SK-N-SH treated with all-trans-retinoic acid at 6 μM for 48 hours (cell line): ENCODE measurements around the gene SOX3.

Experiments used
- ATAC-seq: fragments of 200-7000 bp; cut with Tn5 transposase; 3 replicates; pipeline ENCODE4 v1.9.1; 2020; ENCODE audit warnings: mild to moderate bottlenecking, moderate library complexity
- ARNTL ChIP-seq: fragments of 450-650 bp; formaldehyde crosslinking; IDR thresholded peaks from 2 replicates; pipeline ENCODE4 v1.5.0; 2020; ENCODE audit warnings: low read depth, mild to moderate bottlenecking, moderate library complexity, borderline replicate concordance
- BACH2 ChIP-seq: fragments of 250-450 bp; sonication (Bioruptor Pico); IDR thresholded peaks from 2 replicates; pipeline ENCODE4 v1.9.0; 2021; ENCODE audit warnings: mild to moderate bottlenecking, borderline replicate concordance
- CSDC2 ChIP-seq: fragments of 250-450 bp; sonication (Bioruptor Pico); IDR thresholded peaks from 2 replicates; pipeline ENCODE4 v1.5.0; 2020; ENCODE audit warnings: mild to moderate bottlenecking, moderate library complexity
- CSRNP3 ChIP-seq: fragments of 250-450 bp; sonication (Bioruptor Pico); IDR thresholded peaks from 2 replicates; pipeline ENCODE4 v1.5.1; 2021; ENCODE audit warnings: mild to moderate bottlenecking, moderate library complexity
- ESRRG ChIP-seq: fragments of 250-450 bp; sonication (Bioruptor Pico); IDR thresholded peaks from 2 replicates; pipeline ENCODE4 v1.6.1; 2021; ENCODE audit warnings: mild to moderate bottlenecking
- GLIS3 ChIP-seq: fragments of 250-450 bp; sonication (Bioruptor Pico); IDR thresholded peaks from 2 replicates; pipeline ENCODE4 v1.5.0; 2020; ENCODE audit warnings: mild to moderate bottlenecking, moderate library complexity
- ISL1 ChIP-seq: fragments of 250-450 bp; sonication (Bioruptor Pico); IDR thresholded peaks from 2 replicates; pipeline ENCODE4 v2.1.2; 2022; ENCODE audit warnings: mild to moderate bottlenecking, moderate library complexity
- OSR1 ChIP-seq: fragments of 250-450 bp; sonication (Bioruptor Pico); IDR thresholded peaks from 2 replicates; pipeline ENCODE4 v1.8.0; 2022; ENCODE audit warnings: moderate library complexity, mild to moderate bottlenecking, inconsistent platforms
- POU6F1 ChIP-seq: fragments of 250-450 bp; sonication (Bioruptor Pico); IDR thresholded peaks from 2 replicates; pipeline ENCODE4 v1.8.0; 2021; ENCODE audit warnings: low read depth, mild to moderate bottlenecking, moderate library complexity, borderline replicate concordance
- RARB ChIP-seq: fragments of 250-450 bp; sonication (Bioruptor Pico); IDR thresholded peaks from 2 replicates; pipeline ENCODE4 v1.8.0; 2021; ENCODE audit warnings: mild to moderate bottlenecking, moderate library complexity
- SNAI2 ChIP-seq: fragments of 250-450 bp; sonication (Bioruptor Pico); IDR thresholded peaks from 2 replicates; pipeline ENCODE4 v1.5.0; 2020; ENCODE audit warnings: mild to moderate bottlenecking, moderate library complexity
- TCF4 ChIP-seq: fragments of 250-450 bp; sonication (Bioruptor Pico); IDR thresholded peaks from 2 replicates; pipeline ENCODE4 v1.8.0; 2021; ENCODE audit warnings: mild to moderate bottlenecking, moderate library complexity, borderline replicate concordance
- TOX ChIP-seq: fragments of 250-450 bp; sonication (Bioruptor Pico); IDR thresholded peaks from 2 replicates; pipeline ENCODE4 v1.8.0; 2021; ENCODE audit warnings: mild to moderate bottlenecking, moderate library complexity, borderline replicate concordance
- ZC3H10 ChIP-seq: fragments of 250-450 bp; sonication (Bioruptor Pico); IDR thresholded peaks from 2 replicates; pipeline ENCODE4 v1.5.1; 2021; ENCODE audit warnings: mild to moderate bottlenecking, moderate library complexity
- ZFP3 ChIP-seq: fragments of 250-450 bp; sonication (Bioruptor Pico); IDR thresholded peaks from 2 replicates; pipeline ENCODE4 v1.5.0; 2020; ENCODE audit warnings: mild to moderate bottlenecking, moderate library complexity
- ZFP30 ChIP-seq: fragments of 450-650 bp; formaldehyde crosslinking; IDR thresholded peaks from 2 replicates; pipeline ENCODE4 v1.5.0; 2022; ENCODE audit warnings: mild to moderate bottlenecking, moderate library complexity
- ZNF565 ChIP-seq: fragments of 450-650 bp; formaldehyde crosslinking; conservative IDR thresholded peaks from 2 replicates; pipeline ENCODE4 v1.5.0; 2020; ENCODE audit warnings: low read depth, mild to moderate bottlenecking, moderate library complexity
- ZNF8 ChIP-seq: fragments of 450-650 bp; formaldehyde crosslinking; IDR thresholded peaks from 2 replicates; pipeline ENCODE4 v1.5.0; 2020; ENCODE audit warnings: mild to moderate bottlenecking, moderate library complexity
- TF ChIP-seq, protein P1 (sequence below): fragments of 250-450 bp; sonication (Bioruptor Pico); IDR thresholded peaks from 2 replicates; pipeline ENCODE4 v1.5.0; 2020; ENCODE audit warnings: mild to moderate bottlenecking, moderate library complexity
- TF ChIP-seq, protein P2 (sequence below): fragments of 250-450 bp; sonication (Bioruptor Pico); IDR thresholded peaks from 2 replicates; pipeline ENCODE4 v1.5.1; 2020; ENCODE audit warnings: low read depth, mild to moderate bottlenecking, moderate library complexity
- TF ChIP-seq, protein P3 (sequence below): fragments of 250-450 bp; sonication (Bioruptor Pico); IDR thresholded peaks from 2 replicates; pipeline ENCODE4 v1.8.0; 2020; ENCODE audit warnings: mild to moderate bottlenecking, moderate library complexity, borderline replicate concordance

The SOX3 gene

GRCh38 chrX:140521393-140521792 lies 16.5 kb upstream of the SOX3 start:
- TF ChIP-seq TCF4 (CRISPR knock-in tag) (no peak), ISL1 (CRISPR knock-in tag) (no peak), ESRRG (CRISPR knock-in tag) (no peak), TOX (CRISPR knock-in tag) (no peak), POU6F1 (CRISPR knock-in tag) (no peak), CSDC2 (no peak), RARB (CRISPR knock-in tag) (no peak), ARNTL (no peak), ZFP3 (CRISPR knock-in tag) (no peak), OSR1 (no peak)
- TF ChIP-seq, protein P1, sequence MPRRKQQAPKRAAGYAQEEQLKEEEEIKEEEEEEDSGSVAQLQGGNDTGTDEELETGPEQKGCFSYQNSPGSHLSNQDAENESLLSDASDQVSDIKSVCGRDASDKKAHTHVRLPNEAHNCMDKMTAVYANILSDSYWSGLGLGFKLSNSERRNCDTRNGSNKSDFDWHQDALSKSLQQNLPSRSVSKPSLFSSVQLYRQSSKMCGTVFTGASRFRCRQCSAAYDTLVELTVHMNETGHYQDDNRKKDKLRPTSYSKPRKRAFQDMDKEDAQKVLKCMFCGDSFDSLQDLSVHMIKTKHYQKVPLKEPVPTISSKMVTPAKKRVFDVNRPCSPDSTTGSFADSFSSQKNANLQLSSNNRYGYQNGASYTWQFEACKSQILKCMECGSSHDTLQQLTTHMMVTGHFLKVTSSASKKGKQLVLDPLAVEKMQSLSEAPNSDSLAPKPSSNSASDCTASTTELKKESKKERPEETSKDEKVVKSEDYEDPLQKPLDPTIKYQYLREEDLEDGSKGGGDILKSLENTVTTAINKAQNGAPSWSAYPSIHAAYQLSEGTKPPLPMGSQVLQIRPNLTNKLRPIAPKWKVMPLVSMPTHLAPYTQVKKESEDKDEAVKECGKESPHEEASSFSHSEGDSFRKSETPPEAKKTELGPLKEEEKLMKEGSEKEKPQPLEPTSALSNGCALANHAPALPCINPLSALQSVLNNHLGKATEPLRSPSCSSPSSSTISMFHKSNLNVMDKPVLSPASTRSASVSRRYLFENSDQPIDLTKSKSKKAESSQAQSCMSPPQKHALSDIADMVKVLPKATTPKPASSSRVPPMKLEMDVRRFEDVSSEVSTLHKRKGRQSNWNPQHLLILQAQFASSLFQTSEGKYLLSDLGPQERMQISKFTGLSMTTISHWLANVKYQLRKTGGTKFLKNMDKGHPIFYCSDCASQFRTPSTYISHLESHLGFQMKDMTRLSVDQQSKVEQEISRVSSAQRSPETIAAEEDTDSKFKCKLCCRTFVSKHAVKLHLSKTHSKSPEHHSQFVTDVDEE (CRISPR knock-in tag): no peak
- TF ChIP-seq, protein P2, sequence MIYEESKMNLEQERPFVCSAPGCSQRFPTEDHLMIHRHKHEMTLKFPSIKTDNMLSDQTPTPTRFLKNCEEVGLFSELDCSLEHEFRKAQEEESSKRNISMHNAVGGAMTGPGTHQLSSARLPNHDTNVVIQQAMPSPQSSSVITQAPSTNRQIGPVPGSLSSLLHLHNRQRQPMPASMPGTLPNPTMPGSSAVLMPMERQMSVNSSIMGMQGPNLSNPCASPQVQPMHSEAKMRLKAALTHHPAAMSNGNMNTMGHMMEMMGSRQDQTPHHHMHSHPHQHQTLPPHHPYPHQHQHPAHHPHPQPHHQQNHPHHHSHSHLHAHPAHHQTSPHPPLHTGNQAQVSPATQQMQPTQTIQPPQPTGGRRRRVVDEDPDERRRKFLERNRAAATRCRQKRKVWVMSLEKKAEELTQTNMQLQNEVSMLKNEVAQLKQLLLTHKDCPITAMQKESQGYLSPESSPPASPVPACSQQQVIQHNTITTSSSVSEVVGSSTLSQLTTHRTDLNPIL (CRISPR knock-in tag): no peak
- TF ChIP-seq, protein P3, sequence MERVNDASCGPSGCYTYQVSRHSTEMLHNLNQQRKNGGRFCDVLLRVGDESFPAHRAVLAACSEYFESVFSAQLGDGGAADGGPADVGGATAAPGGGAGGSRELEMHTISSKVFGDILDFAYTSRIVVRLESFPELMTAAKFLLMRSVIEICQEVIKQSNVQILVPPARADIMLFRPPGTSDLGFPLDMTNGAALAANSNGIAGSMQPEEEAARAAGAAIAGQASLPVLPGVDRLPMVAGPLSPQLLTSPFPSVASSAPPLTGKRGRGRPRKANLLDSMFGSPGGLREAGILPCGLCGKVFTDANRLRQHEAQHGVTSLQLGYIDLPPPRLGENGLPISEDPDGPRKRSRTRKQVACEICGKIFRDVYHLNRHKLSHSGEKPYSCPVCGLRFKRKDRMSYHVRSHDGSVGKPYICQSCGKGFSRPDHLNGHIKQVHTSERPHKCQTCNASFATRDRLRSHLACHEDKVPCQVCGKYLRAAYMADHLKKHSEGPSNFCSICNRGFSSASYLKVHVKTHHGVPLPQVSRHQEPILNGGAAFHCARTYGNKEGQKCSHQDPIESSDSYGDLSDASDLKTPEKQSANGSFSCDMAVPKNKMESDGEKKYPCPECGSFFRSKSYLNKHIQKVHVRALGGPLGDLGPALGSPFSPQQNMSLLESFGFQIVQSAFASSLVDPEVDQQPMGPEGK: no peak
- no peak for ATAC-seq

DNA sequence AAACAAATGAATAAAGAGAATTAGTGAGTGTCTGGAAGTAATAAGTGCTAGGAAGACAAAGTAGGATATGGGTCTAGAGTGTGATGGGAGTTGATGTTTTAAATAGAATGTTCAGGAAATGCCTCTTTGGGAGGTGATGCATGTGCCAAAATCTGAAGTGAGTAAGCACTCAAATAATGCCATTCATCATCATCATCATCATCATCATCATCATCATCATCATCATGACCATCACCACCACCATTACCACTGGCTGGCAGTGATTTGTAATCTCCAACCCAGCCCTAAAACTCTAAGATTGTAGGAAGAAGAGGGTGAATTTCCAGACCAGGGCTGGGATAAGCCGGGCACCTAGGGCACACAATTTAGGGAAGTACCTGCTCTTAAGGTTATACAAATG lies 9.7 kb upstream of the SOX3 start:
- TF ChIP-seq CSDC2 (no peak), RARB (CRISPR knock-in tag) (no peak), TOX (CRISPR knock-in tag) (no peak), ZNF8 (CRISPR knock-in tag) (no peak), OSR1 (no peak), ESRRG (CRISPR knock-in tag) (no peak), ISL1 (CRISPR knock-in tag) (no peak), ZNF565 (CRISPR knock-in tag) (no peak)
- TF ChIP-seq, protein P3: no peak
- ATAC-seq: no peak

DNA sequence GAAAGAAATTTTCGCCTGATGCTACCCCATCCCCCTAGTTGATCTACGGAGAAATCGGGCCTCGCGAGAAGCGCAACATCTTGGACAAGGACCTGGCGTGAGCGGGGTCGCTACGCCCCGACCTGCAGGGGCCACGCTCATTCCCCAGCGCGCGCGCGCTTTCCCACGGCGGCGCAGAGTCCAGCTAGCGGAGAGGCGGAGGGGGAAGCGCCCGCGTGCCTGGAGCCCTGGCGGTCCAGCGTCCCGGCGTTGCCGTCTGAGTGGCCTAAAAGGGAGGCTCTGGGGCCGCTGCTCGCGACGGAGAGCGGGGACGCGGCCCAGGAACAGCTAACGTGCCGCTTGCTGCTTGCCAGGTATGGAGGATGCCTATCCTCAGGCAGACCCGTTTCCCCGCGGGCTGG lies 6.0 kb upstream of the SOX3 start:
- no peak for ATAC-seq
- no peak for TF ChIP-seq ESRRG (CRISPR knock-in tag)
- no peak for TF ChIP-seq BACH2
- TF ChIP-seq POU6F1 (CRISPR knock-in tag): no peak
- no peak for TF ChIP-seq GLIS3
- no peak for TF ChIP-seq ZFP3 (CRISPR knock-in tag)
- TF ChIP-seq ISL1 (CRISPR knock-in tag): no peak
- no peak for TF ChIP-seq ZNF565 (CRISPR knock-in tag)
- no peak for TF ChIP-seq CSDC2
- no peak for TF ChIP-seq ZNF8 (CRISPR knock-in tag)
- no peak for TF ChIP-seq CSRNP3 (CRISPR knock-in tag)
- TF ChIP-seq TCF4 (CRISPR knock-in tag): no peak
- TF ChIP-seq ARNTL: no peak
- no peak for TF ChIP-seq ZC3H10 (CRISPR knock-in tag)
- TF ChIP-seq RARB (CRISPR knock-in tag): no peak
- no peak for TF ChIP-seq SNAI2
- TF ChIP-seq, protein P3: no peak
- no peak for TF ChIP-seq ZFP30
